Measurements from ENCODE around the gene HPCAL1.

The HPCAL1 gene

GRCh38 chr2:10355471-10356438 is 53.1 kb downstream of the HPCAL1 start:
- no peak for DNase-seq (ENCODE audit: low spot score)

- DNase-seq (ENCODE audit: low spot score) = no peak
These were observed 53.7 kb downstream of the HPCAL1 start for GRCh38 chr2:10356439-10356811.

GRCh38 chr2:10357193-10358169 is 54.8 kb downstream of the HPCAL1 start:
- no peak for DNase-seq (ENCODE audit: low spot score)

- DNase-seq (ENCODE audit: low spot score) = no peak
These were observed 56.5 kb downstream of the HPCAL1 start for GRCh38 chr2:10359246-10359645.

GRCh38 chr2:10359731-10360329 is 57.1 kb downstream of the HPCAL1 start:
- DNase-seq (ENCODE audit: low spot score) = no peak

GRCh38 chr2:10360460-10360849 is 57.8 kb downstream of the HPCAL1 start:
- no peak for DNase-seq (ENCODE audit: low spot score)

GRCh38 chr2:10360850-10361588 is 58.3 kb downstream of the HPCAL1 start:
- DNase-seq (ENCODE audit: low spot score) = no peak

GRCh38 chr2:10362096-10362897 is 59.6 kb downstream of the HPCAL1 start:
- DNase-seq (ENCODE audit: low spot score) = no peak

- no peak for DNase-seq (ENCODE audit: low spot score)
These were observed 60.3 kb downstream of the HPCAL1 start for GRCh38 chr2:10362898-10363454.

GRCh38 chr2:10363861-10364610 is 61.3 kb downstream of the HPCAL1 start:
- DNase-seq (ENCODE audit: low spot score) = no peak

- no peak for DNase-seq (ENCODE audit: low spot score)
These were observed 62.7 kb downstream of the HPCAL1 start for GRCh38 chr2:10365412-10365811.

- DNase-seq (ENCODE audit: low spot score) = no peak
These were observed 64.0 kb downstream of the HPCAL1 start for GRCh38 chr2:10366601-10367270.

- no peak for DNase-seq (ENCODE audit: low spot score)
These were observed 65.1 kb downstream of the HPCAL1 start for GRCh38 chr2:10367472-10368439.

- no peak for DNase-seq (ENCODE audit: low spot score)
These were observed 66.0 kb downstream of the HPCAL1 start for GRCh38 chr2:10368491-10369231.

GRCh38 chr2:10369269-10370255 is 66.9 kb downstream of the HPCAL1 start:
- no peak for DNase-seq (ENCODE audit: low spot score)

GRCh38 chr2:10370390-10370789 is 67.7 kb downstream of the HPCAL1 start:
- DNase-seq (ENCODE audit: low spot score) = no peak

Measured in kidney capillary endothelial cell (primary cell).